BLaER1 (cell line): ENCODE measurements around the gene MET.
"Not testable (repeated sequence)": the region's sequence is repeated elsewhere in the genome, so short reads cannot be mapped to it uniquely, and the experiment has no call there.

Experiments
- H3K27ac ChIP-seq: shearing (Covaris generic); formaldehyde crosslinking; 2 replicates; pipeline ENCODE4 v1.8.1; 2022
- H3K27me3 ChIP-seq: shearing (Covaris generic); formaldehyde crosslinking; 2 replicates; pipeline ENCODE4 v1.8.1; 2022
- H3K36me3 ChIP-seq: shearing (Covaris generic); formaldehyde crosslinking; 2 replicates; pipeline ENCODE4 v1.8.1; 2022
- H3K4me1 ChIP-seq: shearing (Covaris generic); formaldehyde crosslinking; 2 replicates; pipeline ENCODE4 v1.8.1; 2022
- H3K4me2 ChIP-seq: shearing (Covaris generic); formaldehyde crosslinking; 2 replicates; pipeline ENCODE4 v1.8.1; 2022
- H3K4me3 ChIP-seq: shearing (Covaris generic); formaldehyde crosslinking; 2 replicates; pipeline ENCODE4 v1.8.1; 2022
- H3K9ac ChIP-seq: shearing (Covaris generic); formaldehyde crosslinking; 2 replicates; pipeline ENCODE4 v1.8.1; 2022
- H3K9me3 ChIP-seq: shearing (Covaris generic); formaldehyde crosslinking; 2 replicates; pipeline ENCODE4 v1.8.1; 2022
- H4K20me1 ChIP-seq: shearing (Covaris generic); formaldehyde crosslinking; 2 replicates; pipeline ENCODE4 v1.8.1; 2022
- Cebpa-rat ChIP-seq: shearing (Covaris generic); IDR thresholded peaks from 2 replicates; pipeline ENCODE4 v1.8.1; 2022

MET gene

DNA sequence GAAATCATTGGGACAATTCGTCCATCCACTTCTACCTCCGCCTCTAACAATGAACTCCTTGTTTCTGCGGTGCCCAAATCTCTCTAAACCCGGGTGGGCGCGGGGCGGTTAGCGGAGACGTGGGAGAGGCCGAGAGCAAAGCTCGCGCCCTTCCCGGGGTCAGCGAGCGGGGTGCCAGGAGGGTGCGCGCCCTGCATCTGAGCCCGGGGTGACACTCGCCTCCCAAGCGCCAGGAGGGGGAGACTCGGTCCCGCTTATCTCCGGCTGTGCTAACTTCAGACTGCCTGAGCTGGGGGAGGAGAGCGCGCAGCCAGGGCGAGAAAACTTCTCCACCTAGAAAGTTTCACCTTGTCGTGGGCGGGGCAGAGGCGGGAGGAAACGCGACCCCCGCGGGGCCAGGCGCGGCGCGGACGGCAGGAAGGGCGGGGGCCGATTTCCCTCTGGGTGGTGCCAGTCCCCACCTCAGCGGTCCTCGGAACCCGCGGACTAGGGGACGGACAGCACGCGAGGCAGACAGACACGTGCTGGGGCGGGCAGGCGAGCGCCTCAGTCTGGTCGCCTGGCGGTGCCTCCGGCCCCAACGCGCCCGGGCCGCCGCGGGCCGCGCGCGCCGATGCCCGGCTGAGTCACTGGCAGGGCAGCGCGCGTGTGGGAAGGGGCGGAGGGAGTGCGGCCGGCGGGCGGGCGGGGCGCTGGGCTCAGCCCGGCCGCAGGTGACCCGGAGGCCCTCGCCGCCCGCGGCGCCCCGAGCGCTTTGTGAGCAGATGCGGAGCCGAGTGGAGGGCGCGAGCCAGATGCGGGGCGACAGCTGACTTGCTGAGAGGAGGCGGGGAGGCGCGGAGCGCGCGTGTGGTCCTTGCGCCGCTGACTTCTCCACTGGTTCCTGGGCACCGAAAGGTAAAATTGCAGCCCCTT lies at the start of gene MET:
Gene MET (plus strand): TSS at position 516 of the 915 bp plus-strand sequence. CDS start 26,889 bp downstream, outside the sequence.
- H4K20me1 ChIP-seq, result no peaks in the 10 kb centered on the region
- H3K27ac ChIP-seq, result no peak within 1 kb of the TSS
- H3K4me1 ChIP-seq, result no peaks in the 10 kb centered on the region
- H3K36me3 ChIP-seq, result no peaks in the 10 kb centered on the region
- H3K27me3 ChIP-seq, result no peaks in the 10 kb centered on the region
- TF ChIP-seq Cebpa-rat, result no peak
- H3K4me3 ChIP-seq, result no peak within 1 kb of the TSS
- peaks cover 10% of the 10 kb centered on the region for H3K9me3 ChIP-seq
- no peak within 1 kb of the TSS for H3K9ac ChIP-seq
- H3K4me2 ChIP-seq, result no peak within 1 kb of the TSS

DNA sequence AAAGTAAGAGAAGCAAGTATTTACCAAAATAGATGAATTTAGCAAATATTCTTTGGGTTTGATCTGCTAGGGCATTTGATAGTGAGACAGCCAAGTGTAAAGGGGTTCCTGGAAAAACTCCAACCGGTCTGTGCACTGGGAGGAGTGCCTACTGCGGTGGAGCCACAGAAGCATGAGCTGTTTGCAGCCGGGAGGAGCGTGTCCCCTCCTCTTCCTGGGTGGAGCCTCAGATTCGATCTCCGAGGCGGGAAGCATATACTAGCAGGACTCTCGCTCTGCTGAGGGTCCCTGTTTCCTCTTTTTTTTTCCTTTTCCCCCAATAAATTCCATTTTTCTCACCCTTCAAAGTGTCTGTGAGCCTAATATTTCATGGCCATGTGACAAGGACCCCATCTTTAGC lies 45.1 kb upstream of the MET start:
- Histone ChIP-seq H4K20me1 (no peaks in the 10 kb centered on the region), H3K9me3 (no peaks in the 10 kb centered on the region), H3K4me1 (no peaks in the 10 kb centered on the region), H3K27ac (no peak overlapping the region), H3K4me3 (no peak overlapping the region), H3K36me3 (no peaks in the 10 kb centered on the region), H3K9ac (no peak overlapping the region), H3K27me3 (no peaks in the 10 kb centered on the region), H3K4me2 (no peak overlapping the region)
- no peak for TF ChIP-seq Cebpa-rat

DNA sequence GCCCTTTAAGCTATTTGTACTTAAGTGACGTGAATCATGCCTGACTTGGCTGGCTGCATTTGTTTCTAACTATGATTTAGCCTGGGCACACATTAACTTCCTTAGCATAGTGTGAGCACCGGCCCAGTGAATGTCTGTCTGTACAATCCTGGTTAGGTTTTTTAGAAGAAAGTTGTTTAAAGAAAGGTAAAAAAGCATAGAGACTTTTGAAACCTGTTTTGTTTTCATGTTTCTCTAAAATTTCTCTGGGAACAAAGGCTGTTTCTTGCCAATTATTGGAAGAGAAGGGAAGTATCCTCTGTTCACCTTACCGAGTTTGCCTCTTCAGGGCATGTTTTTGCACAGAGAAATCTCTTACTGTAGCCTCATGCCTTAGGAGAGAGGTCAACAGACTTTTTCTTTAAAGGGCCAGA lies 42.9 kb upstream of the MET start:
- no peak overlapping the region for H3K9ac ChIP-seq
- H3K27ac ChIP-seq, result no peak overlapping the region
- H3K27me3 ChIP-seq, result no peaks in the 10 kb centered on the region
- no peaks in the 10 kb centered on the region for H3K36me3 ChIP-seq
- H3K4me1 ChIP-seq, result no peaks in the 10 kb centered on the region
- H4K20me1 ChIP-seq, result no peaks in the 10 kb centered on the region
- H3K9me3 ChIP-seq, result no peaks in the 10 kb centered on the region
- H3K4me3 ChIP-seq, result no peak overlapping the region
- no peak overlapping the region for H3K4me2 ChIP-seq
- TF ChIP-seq Cebpa-rat, result no peak

DNA sequence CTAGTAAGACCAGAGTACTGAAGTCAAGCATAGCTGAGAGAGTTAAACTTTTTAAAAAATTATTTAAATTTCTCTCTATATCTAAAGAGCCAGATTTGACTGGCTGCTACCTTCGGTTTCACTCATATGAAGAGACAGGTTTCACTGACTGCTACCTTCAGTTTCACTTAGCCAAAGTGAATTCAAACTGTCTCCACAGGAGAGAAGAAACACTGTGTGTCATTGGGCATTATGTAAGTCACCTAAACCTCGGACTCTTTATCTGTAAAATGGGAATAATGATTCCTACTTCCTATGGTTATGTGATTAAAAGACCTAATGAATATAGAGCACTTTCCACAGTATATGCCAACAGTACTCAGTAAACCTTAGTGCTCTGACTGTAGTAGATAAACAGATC lies 41.6 kb upstream of the MET start:
- H3K27ac ChIP-seq, result no peak overlapping the region
- TF ChIP-seq Cebpa-rat, result no peak
- H3K9me3 ChIP-seq, result no peaks in the 10 kb centered on the region
- no peak overlapping the region for H3K4me3 ChIP-seq
- H3K9ac ChIP-seq, result no peak overlapping the region
- no peaks in the 10 kb centered on the region for H3K4me1 ChIP-seq
- H3K4me2 ChIP-seq, result no peak overlapping the region
- H3K36me3 ChIP-seq, result no peaks in the 10 kb centered on the region
- H3K27me3 ChIP-seq, result no peaks in the 10 kb centered on the region
- H4K20me1 ChIP-seq, result no peaks in the 10 kb centered on the region

DNA sequence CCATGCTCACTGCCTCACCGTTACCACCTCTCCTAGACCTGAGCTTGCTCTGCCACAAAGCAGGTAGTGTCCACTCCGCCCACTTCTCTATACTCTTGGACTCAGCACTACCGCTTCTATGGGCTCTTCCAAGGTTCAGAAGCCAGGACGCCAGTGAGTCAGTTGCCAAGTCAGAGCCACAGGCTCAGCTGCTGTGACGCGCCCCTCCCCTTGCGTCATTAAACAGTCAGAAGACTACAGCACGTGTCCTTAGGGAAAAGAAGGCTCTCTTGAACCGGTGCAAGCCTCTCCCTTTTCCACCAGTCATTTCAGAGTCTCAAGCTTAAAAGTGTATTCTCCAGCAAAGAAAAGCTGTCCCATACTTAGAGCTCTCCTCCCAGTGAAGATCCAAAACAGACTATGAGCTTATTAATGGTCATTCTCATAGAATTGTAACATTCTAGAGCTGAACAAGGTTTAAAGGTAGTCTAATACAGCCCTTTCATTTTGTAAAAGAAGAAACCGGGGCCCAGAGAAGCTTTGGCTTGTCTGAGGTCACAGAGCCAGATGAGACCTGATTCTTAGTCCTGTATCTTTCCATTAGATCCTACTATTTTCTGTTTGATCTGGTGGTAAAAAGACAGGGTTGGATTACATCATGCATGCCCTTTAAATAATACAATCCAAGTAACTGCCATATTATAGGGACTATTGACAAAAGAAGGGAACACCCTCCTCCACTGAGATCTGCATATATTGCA lies 40.9 kb upstream of the MET start:
- no peak overlapping the region for H3K27ac ChIP-seq
- H3K4me3 ChIP-seq, result no peak overlapping the region
- TF ChIP-seq Cebpa-rat, result no peak
- H3K36me3 ChIP-seq, result no peaks in the 10 kb centered on the region
- H3K4me1 ChIP-seq, result no peaks in the 10 kb centered on the region
- H3K9me3 ChIP-seq, result no peaks in the 10 kb centered on the region
- no peaks in the 10 kb centered on the region for H4K20me1 ChIP-seq
- no peaks in the 10 kb centered on the region for H3K27me3 ChIP-seq
- H3K9ac ChIP-seq, result no peak overlapping the region
- no peak overlapping the region for H3K4me2 ChIP-seq

DNA sequence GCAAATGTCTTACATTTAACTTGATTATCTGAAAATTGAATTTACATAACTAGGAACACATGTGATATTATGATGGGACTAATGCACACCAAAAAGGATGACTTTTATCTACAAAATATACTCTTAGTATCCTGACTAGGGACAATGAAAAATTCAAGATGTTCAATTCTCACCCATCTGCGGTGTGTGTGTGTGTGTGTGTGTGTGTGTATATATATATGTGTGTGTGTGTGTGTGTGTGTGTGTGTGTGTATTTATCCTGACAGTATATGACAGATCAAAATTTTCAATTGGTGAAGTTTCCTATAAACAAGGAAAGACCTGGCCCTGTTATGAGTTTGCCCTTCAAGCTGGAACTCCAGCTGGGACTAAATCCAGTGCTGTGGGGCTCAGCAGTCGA lies 40.3 kb upstream of the MET start:
- no peaks in the 10 kb centered on the region for H3K27me3 ChIP-seq
- H3K4me3 ChIP-seq, result no peak overlapping the region
- H3K9ac ChIP-seq, result no peak overlapping the region
- H3K4me2 ChIP-seq, result no peak overlapping the region
- H3K9me3 ChIP-seq, result no peaks in the 10 kb centered on the region
- no peak overlapping the region for H3K27ac ChIP-seq
- H3K4me1 ChIP-seq, result no peaks in the 10 kb centered on the region
- TF ChIP-seq Cebpa-rat, result no peak
- no peaks in the 10 kb centered on the region for H3K36me3 ChIP-seq
- no peaks in the 10 kb centered on the region for H4K20me1 ChIP-seq

DNA sequence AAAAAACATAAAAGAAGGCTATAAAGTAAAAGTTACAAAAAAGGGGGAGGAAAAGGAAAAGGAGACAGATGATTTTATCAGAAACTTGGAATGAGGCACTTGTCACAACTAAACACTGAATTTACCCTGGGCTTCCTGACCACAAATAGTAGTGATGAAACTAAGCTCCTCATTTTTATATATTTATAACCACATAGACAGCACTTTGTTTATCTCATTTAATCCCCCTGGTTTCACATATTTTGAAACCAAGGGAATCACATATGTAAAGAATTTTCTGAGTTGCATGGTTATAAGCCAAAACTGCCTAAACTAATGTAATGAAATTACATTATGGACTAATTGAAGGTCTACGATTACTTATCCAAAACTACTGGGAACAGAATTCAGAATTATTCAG lies 39.6 kb upstream of the MET start:
- no peaks in the 10 kb centered on the region for H3K4me1 ChIP-seq
- H3K4me3 ChIP-seq, result no peak overlapping the region
- H3K4me2 ChIP-seq, result no peak overlapping the region
- H4K20me1 ChIP-seq, result no peaks in the 10 kb centered on the region
- H3K27ac ChIP-seq, result no peak overlapping the region
- no peaks in the 10 kb centered on the region for H3K9me3 ChIP-seq
- H3K9ac ChIP-seq, result no peak overlapping the region
- no peaks in the 10 kb centered on the region for H3K36me3 ChIP-seq
- no peak for TF ChIP-seq Cebpa-rat
- no peaks in the 10 kb centered on the region for H3K27me3 ChIP-seq

DNA sequence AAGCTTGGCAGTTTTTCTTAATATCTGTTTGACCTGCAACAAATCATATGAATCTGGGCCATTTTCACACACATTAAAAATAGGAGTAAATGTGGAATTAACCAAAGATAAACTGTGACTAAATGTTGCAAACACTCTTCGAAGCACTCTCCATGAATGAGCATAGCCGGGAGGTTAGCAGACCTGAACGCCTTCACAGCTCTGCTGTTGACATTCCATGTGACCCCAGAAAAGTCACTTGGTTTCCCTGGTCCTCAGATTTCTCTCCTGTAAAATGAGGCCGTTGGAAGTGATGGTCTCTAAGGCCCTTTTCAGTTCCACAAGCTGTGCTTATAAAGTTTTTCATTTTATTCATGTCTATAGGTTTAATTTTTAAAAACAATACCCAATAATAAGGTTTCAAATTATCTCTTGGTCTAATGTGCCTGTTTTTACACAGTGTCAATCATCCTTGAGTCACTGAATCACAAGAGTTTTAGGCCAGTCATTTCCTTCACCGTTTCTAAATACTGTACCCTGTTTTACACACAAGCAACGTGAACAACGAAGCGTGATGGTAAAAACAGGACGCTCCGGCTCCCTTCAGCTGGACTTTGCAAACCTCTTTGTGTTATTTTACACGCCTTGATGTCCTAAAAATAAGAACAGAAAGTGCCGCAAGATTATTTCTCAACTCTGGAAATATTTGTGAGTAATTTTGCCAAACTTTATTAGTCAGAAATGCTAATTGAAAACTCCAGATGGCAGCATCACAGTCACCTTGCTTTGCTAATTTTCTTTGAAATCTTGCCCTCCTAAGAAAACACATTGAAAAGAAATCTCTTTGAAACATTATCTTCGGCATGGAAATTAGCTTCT lies 38.6 kb upstream of the MET start:
- no peaks in the 10 kb centered on the region for H3K4me1 ChIP-seq
- H3K27ac ChIP-seq, result no peak overlapping the region
- H4K20me1 ChIP-seq, result no peaks in the 10 kb centered on the region
- H3K36me3 ChIP-seq, result no peaks in the 10 kb centered on the region
- no peak for TF ChIP-seq Cebpa-rat
- H3K4me3 ChIP-seq, result no peak overlapping the region
- H3K4me2 ChIP-seq, result no peak overlapping the region
- H3K27me3 ChIP-seq, result no peaks in the 10 kb centered on the region
- H3K9me3 ChIP-seq, result peaks cover 2% of the 10 kb centered on the region
- no peak overlapping the region for H3K9ac ChIP-seq

DNA sequence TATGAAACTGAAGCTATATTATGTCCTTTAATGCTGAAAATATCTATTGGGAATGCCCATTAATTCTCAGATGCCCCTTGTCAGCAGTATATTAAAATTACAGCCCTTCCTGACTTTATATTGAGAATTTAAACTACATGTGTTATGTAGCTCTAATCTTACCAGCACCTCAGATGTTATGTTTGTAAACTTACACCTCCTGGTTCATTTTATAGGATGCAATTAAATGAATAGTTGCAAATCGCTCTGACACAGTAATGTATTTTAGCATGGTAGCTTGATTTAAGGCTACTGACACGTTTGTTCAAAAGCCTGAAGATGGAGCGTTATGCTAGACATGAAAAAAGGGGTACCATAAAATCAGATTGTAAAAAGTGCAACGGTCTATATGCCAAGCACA lies 35.0 kb upstream of the MET start:
- Histone ChIP-seq H3K27me3 (no peaks in the 10 kb centered on the region), H3K9ac (no peak overlapping the region), H3K4me3 (no peak overlapping the region), H4K20me1 (no peaks in the 10 kb centered on the region), H3K4me2 (no peak overlapping the region), H3K27ac (no peak overlapping the region), H3K4me1 (no peaks in the 10 kb centered on the region), H3K36me3 (no peaks in the 10 kb centered on the region), H3K9me3 (peaks cover 10% of the 10 kb centered on the region)
- TF ChIP-seq Cebpa-rat, result no peak

DNA sequence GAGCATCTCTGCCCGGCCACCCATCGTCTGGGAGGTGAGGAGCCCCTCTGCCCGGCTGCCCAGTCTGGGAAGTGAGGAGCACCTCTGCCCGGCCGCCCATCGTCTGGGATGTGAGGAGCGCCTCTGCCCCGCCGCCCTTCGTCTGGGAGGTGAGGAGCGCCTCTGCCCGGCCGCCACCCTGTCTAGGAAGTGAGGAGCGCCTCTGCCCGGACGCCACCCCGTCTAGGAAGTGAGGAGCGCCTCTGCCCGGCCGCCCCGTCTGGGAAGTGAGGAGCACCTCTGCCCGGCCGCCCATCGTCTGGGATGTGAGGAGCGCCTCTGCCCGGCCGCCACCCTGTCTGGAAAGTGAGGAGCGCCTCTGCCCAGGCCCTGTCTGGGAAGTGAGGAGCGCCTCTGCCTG lies 33.4 kb upstream of the MET start:
- H3K36me3 ChIP-seq, H3K4me3 ChIP-seq, H3K4me2 ChIP-seq, H3K27ac ChIP-seq, H3K4me1 ChIP-seq, H4K20me1 ChIP-seq, H3K27me3 ChIP-seq, H3K9ac ChIP-seq: not testable (repeated sequence)
- H3K9me3 ChIP-seq, result peaks cover 10% of the 10 kb centered on the region
